ENCODE data around the gene TSGA10. TPM values are rescaled to one million over a fixed set of nuclear protein-coding genes. Genes with fewer than 3 reads are reported as not detected.

The TSGA10 gene
- total RNA-seq, 8 experiments from 2014 or later: 5.6 to 25.2 (median 16.0) TPM

DNA sequence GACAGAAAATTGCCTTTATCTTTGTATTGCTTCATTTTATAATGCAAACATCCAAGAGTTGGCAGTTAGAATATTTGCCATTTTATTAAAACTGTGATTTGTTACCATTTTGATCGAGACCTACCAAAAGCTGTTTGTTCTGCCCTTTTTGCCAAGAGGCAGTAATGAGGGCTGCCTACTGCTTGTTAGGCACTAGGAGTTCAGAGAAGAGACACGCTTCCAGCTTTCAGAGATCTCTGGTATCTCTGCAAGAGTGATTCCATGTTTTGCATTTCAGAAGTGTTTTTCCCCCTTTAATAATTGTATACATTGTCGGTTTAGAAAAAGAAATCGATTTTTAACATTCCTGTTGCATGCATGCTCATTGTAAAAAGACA, 26.9 kb upstream of the TSGA10 start:
- peak overlapping the region; percentile 68 to 91 (median 75) for H3K4me3 ChIP-seq
- WGBS, 10 experiments: 0 to 10% (median 0%) methylated on average over 1 to 4 of the region's 4 CpGs
- in situ Hi-C loops (cut with MboI; ENCODE audit: low pct_unique_long_range_greater_than_20kb in 2 of 9, low sequenced_read_pairs in 9 of 9, unreplicated experiment in 9 of 9): loop anchor here in 1 of 9 experiments (25.0 kb wide), 1 partner anchor 306 kb away; the partner anchor contains the start of gene REV1
- peaks cover 11 to 15% of the 10 kb centered on the region in 2 donors for H3K4me1 ChIP-seq (replicated peaks in 1 of 2)
- no peak for ATAC-seq (replicated peaks in 6 of 8)
- peak overlapping the region; percentile 80 for H3K27ac ChIP-seq

DNA sequence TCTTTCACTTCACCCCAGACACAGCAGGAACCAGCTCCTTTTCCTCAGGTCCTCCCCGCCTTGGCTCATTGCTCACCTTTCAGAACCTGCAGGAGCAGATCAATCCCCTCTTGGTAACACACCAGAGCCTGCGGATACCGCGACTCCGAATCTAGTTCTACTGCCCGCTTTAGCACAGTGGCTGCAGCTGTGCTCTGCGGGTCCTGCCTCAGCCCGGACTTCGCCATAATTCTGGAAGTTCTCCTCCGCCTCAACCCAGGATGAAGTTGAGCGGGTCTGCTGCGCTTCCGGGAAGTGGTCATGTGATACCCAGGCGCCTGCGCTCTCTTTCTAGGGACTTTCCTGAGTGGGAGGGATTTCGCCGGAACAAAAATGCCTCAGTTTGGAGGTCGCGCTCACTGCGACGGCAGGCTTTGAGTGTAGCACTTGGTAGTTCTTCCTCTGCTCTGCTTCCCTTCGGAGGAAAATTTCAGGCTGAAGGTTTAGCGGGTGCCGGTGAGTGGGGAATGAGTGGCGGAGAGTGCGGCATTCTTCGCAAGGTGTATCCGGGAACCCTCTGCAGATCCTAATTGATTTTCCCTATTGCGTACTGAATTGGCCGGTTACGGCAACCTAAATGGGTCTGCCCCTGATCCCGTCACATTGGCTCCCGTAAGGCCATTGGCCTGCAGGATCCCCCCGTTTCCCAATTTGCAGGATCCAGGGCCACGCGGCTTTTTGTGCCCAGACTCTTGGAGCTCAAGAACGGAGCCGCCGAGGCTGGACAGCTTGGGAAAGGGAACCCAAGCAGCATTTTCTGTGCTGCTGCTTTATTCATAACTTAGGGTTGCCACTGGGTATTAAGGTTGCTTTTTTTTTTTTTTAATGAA, 26.2 kb upstream of the TSGA10 start, which contains the start of the genes MITD1 and MRPL30:
TSS of gene MITD1 (minus strand) at position 304 of the 869 bp plus-strand sequence. CDS start at position 227, 77 bp downstream.
TSS of gene MRPL30 (plus strand) at position 430 of the 869 bp plus-strand sequence. CDS start 5,020 bp downstream, outside the sequence.
- 0 to 2% (median 0%) methylated on average over 2 to 22 of the region's 39 CpGs for WGBS, 10 experiments
- peaks cover 11 to 15% of the 10 kb centered on the region in 2 donors for H3K4me1 ChIP-seq (replicated peaks in 1 of 2)
- peak; percentile 95 to 98 (median 97) for ATAC-seq (replicated peaks in 6 of 8)
- H3K27ac ChIP-seq: peak within 1 kb of the TSS; percentile 80
- in situ Hi-C loops (cut with MboI; ENCODE audit: low pct_unique_long_range_greater_than_20kb in 2 of 9, low sequenced_read_pairs in 9 of 9, unreplicated experiment in 9 of 9): loop anchor here in 1 of 9 experiments (25.0 kb wide), 1 partner anchor 306 kb away; the partner anchor contains the start of gene REV1
- peak within 1 kb of the TSS; percentile 68 to 91 (median 75) for H3K4me3 ChIP-seq

DNA sequence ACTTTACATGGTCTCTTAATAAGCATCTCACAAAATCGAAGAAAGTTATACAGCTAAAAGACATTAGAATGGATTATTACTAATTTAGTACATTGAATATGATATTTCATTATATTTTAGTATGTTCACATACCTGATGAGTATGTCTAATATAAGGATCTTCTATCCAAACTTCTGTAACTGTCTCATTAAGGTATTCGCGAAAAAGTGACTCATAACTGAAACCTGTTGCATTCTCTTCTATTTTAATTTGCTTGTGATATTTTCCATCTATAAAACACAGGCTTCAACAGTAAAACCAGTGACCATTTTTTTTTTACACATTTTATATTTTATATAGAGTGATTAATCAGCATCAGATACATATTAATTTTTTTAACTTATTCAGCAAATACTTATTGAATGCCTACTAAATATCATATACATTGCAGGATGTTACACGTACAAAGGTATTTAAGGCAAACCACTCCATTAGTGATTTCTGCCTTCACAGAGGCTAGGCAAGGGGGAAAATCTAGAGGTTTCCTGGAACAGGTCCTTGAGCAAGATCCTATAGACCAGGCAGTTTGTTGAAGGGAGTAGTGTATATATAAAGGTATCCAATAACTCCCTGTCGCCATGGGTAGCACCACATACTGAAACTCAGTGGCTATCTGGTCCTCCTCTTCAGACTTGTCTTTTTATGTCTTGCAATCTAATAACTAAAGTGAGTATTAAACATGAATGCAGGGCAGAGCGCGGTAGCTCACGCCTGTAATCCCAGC, 16.8 kb upstream of the TSGA10 start:
- WGBS, 10 experiments: 83 to 100% (median 98%) methylated on average over 1 to 7 of the region's 8 CpGs
- ATAC-seq (replicated peaks in 6 of 8): no peak
- H3K4me3 ChIP-seq: no peak overlapping the region
- in situ Hi-C loops (cut with MboI; ENCODE audit: low pct_unique_long_range_greater_than_20kb in 2 of 9, low sequenced_read_pairs in 9 of 9, unreplicated experiment in 9 of 9): no loop called here
- no peak overlapping the region for H3K27ac ChIP-seq
- H3K4me1 ChIP-seq (replicated peaks in 1 of 2): no peaks in the 10 kb centered on the region

DNA sequence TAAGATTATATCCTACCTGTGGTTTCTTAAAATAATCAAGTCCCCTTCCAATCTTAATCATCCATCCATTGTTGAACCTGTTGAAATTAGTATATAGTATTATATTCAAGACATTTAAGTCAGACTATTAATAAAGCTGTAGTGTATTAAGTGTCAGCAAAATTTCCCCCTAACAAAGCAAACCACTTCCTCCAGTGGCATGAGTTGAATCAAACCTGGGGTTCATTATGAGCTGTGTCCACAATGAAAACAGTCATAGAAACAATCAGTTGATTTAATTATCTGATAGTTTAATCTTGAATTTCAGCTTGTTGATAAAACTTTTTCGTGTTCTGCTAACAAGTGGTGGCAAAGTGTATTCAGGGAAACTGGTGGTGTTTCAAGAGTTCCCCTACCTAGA, 14.8 kb upstream of the TSGA10 start:
- no peak overlapping the region for H3K4me3 ChIP-seq
- in situ Hi-C loops (cut with MboI; ENCODE audit: low pct_unique_long_range_greater_than_20kb in 2 of 9, low sequenced_read_pairs in 9 of 9, unreplicated experiment in 9 of 9): no loop called here
- no peak overlapping the region for H3K27ac ChIP-seq
- 75 to 100% (median 96%) methylated on average over 1 of the region's 1 CpG; no CpG with 5 or more reads in 2 of the 10 experiments for WGBS, 10 experiments
- no peak for ATAC-seq (replicated peaks in 6 of 8)
- H3K4me1 ChIP-seq (replicated peaks in 1 of 2): no peaks in the 10 kb centered on the region

DNA sequence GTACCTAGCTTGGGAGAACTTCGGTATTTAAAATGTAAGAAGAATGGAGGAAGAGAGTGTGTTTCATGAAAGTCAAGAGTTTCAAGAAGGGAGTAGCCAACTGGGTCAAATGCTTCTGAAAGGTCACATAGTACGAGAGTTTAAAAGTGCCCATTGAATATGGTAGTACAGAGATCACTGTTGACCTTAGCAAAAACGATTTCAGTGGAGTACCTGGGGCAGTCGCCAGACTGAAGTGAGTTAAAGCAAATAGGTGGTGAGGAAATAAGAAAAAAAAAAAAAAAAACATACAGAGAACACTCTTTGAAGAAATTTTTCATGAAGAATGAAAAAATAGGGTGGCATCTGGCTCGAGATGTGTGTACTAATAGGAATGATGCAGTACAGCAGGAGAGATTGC, 11.5 kb upstream of the TSGA10 start:
- Histone ChIP-seq H3K27ac (no peak overlapping the region), H3K4me1 (replicated peaks in 1 of 2) (no peaks in the 10 kb centered on the region), H3K4me3 (no peak overlapping the region)
- in situ Hi-C loops (cut with MboI; ENCODE audit: low pct_unique_long_range_greater_than_20kb in 2 of 9, low sequenced_read_pairs in 9 of 9, unreplicated experiment in 9 of 9): no loop called here
- WGBS, 10 experiments: 72 to 96% (median 89%) methylated on average over 1 to 5 of the region's 5 CpGs; no CpG with 5 or more reads in 1 of the 10 experiments
- no peak for ATAC-seq (replicated peaks in 6 of 8)

GRCh38 chr2:99159594-99159993, 4.9 kb upstream of the TSGA10 start:
- no peak overlapping the region for H3K4me3 ChIP-seq
- 50 to 100% (median 90%) methylated on average over 1 to 4 of the region's 4 CpGs; no CpG with 5 or more reads in 1 of the 10 experiments for WGBS, 10 experiments
- ATAC-seq (replicated peaks in 6 of 8): no peak
- in situ Hi-C loops (cut with MboI; ENCODE audit: low pct_unique_long_range_greater_than_20kb in 2 of 9, low sequenced_read_pairs in 9 of 9, unreplicated experiment in 9 of 9): no loop called here
- peaks cover 6 to 11% of the 10 kb centered on the region in 2 donors for H3K4me1 ChIP-seq (replicated peaks in 1 of 2)
- no peak overlapping the region for H3K27ac ChIP-seq

- in situ Hi-C loops (cut with MboI; ENCODE audit: low pct_unique_long_range_greater_than_20kb in 2 of 9, low sequenced_read_pairs in 9 of 9, unreplicated experiment in 9 of 9): no loop called here
- no peak for ATAC-seq (replicated peaks in 6 of 8)
- Histone ChIP-seq H3K27ac (no peak overlapping the region), H3K4me1 (replicated peaks in 1 of 2) (peaks cover 10 to 16% of the 10 kb centered on the region in 2 donors), H3K4me3 (no peak overlapping the region)
- WGBS, 10 experiments: 83 to 100% (median 100%) methylated on average over 1 to 3 of the region's 5 CpGs; no CpG with 5 or more reads in 3 of the 10 experiments
Measured at GRCh38 chr2:99158599-99158998, 3.9 kb upstream of the TSGA10 start.

GRCh38 chr2:99156891-99157290, 2.1 kb upstream of the TSGA10 start:
- WGBS, 10 experiments: 40 to 100% (median 78%) methylated on average over 1 of the region's 1 CpG; no CpG with 5 or more reads in 3 of the 10 experiments
- no peak overlapping the region for H3K4me3 ChIP-seq
- H3K4me1 ChIP-seq (replicated peaks in 1 of 2): peaks cover 10 to 17% of the 10 kb centered on the region in 2 donors
- ATAC-seq (replicated peaks in 6 of 8): no peak
- in situ Hi-C loops (cut with MboI; ENCODE audit: low pct_unique_long_range_greater_than_20kb in 2 of 9, low sequenced_read_pairs in 9 of 9, unreplicated experiment in 9 of 9): no loop called here
- no peak overlapping the region for H3K27ac ChIP-seq

DNA sequence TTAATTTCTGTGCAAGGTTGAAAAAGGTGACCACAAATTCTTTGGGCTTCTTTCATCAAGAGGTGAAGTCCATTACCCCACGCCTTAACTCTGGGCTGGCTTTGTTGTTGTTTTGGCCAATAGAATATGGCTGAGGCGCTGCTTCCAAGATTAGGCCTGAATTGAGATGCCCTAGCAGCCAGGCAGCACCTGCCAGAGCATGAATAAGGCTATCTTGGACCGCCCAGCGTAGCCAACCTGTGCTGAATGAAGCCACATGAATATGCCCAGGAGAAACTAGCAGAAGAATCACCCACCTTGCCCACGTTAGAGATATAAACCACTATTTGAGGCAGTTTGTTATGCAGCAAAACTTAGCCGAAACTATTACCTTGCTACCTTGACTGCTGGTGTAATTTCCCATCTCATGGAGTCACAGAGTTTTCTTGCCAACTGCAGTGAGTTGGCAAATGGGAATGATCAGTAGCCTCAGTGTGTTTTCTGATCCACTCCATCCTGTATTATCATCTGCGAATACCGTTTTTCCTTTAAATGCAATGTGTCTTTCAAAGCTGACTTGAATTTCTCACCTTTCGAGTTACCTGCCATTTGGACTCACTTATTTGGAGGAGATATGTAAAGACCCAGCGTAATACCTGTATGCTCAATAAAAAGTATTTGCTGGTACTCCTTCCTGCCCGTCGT, 679 bp downstream of the TSGA10 start:
- Histone ChIP-seq H3K27ac (no peak overlapping the region), H3K4me3 (peak overlapping the region; percentile 55 to 78 (median 61)), H3K4me1 (replicated peaks in 1 of 2) (peaks cover 10 to 17% of the 10 kb centered on the region in 2 donors)
- ATAC-seq (replicated peaks in 6 of 8): no peak
- WGBS, 10 experiments: 0 to 74% (median 48%) methylated on average over 1 to 10 of the region's 12 CpGs
- in situ Hi-C loops (cut with MboI; ENCODE audit: low pct_unique_long_range_greater_than_20kb in 2 of 9, low sequenced_read_pairs in 9 of 9, unreplicated experiment in 9 of 9): no loop called here

- Histone ChIP-seq H3K27ac (no peak overlapping the region), H3K4me3 (no peak overlapping the region), H3K4me1 (replicated peaks in 1 of 2) (peaks cover 10 to 17% of the 10 kb centered on the region in 2 donors)
- WGBS, 10 experiments: 64 to 100% (median 83%) methylated on average over 1 to 6 of the region's 7 CpGs
- in situ Hi-C loops (cut with MboI; ENCODE audit: low pct_unique_long_range_greater_than_20kb in 2 of 9, low sequenced_read_pairs in 9 of 9, unreplicated experiment in 9 of 9): no loop called here
- no peak for ATAC-seq (replicated peaks in 6 of 8)
Measured at GRCh38 chr2:99152199-99152895, 2.4 kb downstream of the TSGA10 start.

DNA sequence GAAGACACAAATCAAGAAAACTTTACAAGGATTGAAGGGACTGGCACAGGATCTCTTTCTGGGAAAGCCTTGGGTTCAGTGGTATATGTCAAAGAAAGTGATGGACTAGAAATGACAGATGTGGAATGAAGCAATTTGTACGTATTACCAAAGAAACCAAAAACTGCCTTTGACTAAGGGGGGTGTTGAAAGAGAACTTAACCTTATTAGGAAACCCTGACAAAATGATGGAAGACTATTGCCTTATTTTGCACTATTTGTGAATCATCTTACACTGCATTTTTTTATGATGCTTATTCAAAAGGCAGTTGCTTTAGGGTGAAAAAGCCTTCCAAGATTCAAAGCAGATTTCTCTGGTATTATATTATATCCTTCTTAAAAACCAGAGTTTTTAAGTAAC, 4.0 kb downstream of the TSGA10 start:
- Histone ChIP-seq H3K4me3 (no peak overlapping the region), H3K27ac (no peak overlapping the region), H3K4me1 (replicated peaks in 1 of 2) (peaks cover 4 to 8% of the 10 kb centered on the region in 2 donors)
- no peak for ATAC-seq (replicated peaks in 6 of 8)
- 56 to 100% (median 100%) methylated on average over 1 of the region's 1 CpG; no CpG with 5 or more reads in 3 of the 10 experiments for WGBS, 10 experiments
- in situ Hi-C loops (cut with MboI; ENCODE audit: low pct_unique_long_range_greater_than_20kb in 2 of 9, low sequenced_read_pairs in 9 of 9, unreplicated experiment in 9 of 9): no loop called here

Data from motor neuron (in vitro differentiated cells).